22Rv1 (cell line): Measurements from ENCODE around the gene SMAD5.

Experiments used
- H3K27ac ChIP-seq: fragments of 450-650 bp; 2 replicates; pipeline ENCODE4 v1.5.1; 2017
- CTCF ChIP-seq: fragments of 450-650 bp; IDR thresholded peaks from 2 replicates; pipeline ENCODE4 v1.5.1; 2017; ENCODE audit warnings: mild to moderate bottlenecking
- ZFX ChIP-seq: fragments of 450-650 bp; IDR thresholded peaks from 2 replicates; pipeline ENCODE4 v1.6.1; 2017; ENCODE audit warnings: antibody characterized with exemption, borderline replicate concordance

Gene SMAD5

GRCh38 chr5:136190904-136191303, 58.3 kb downstream of the SMAD5 start:
- no peak overlapping the region for H3K27ac ChIP-seq
- TF ChIP-seq ZFX (no peak), CTCF (no peak)

- H3K27ac ChIP-seq = no peak overlapping the region
- TF ChIP-seq CTCF (no peak), ZFX (no peak)
Measured at GRCh38 chr5:136191304-136192014, 58.8 kb downstream of the SMAD5 start.

- TF ChIP-seq CTCF = no peak
- TF ChIP-seq ZFX = no peak
- no peak overlapping the region for H3K27ac ChIP-seq
Measured at GRCh38 chr5:136192015-136192525, 59.4 kb downstream of the SMAD5 start.

- TF ChIP-seq ZFX = no peak
- no peak for TF ChIP-seq CTCF
- H3K27ac ChIP-seq = no peak within 1 kb of the TSS
Measured at GRCh38 chr5:136192526-136193321, 60.1 kb downstream of the SMAD5 start, which contains the start of gene SMIM32. SMIM32 (minus strand) TSS chr5:136193162; CDS start chr5:136192524, 638 bp downstream.

- no peak overlapping the region for H3K27ac ChIP-seq
- TF ChIP-seq ZFX = no peak
- TF ChIP-seq CTCF = no peak
Measured at GRCh38 chr5:136193322-136193935, 60.8 kb downstream of the SMAD5 start.

- no peak for TF ChIP-seq CTCF
- TF ChIP-seq ZFX = no peak
Measured at GRCh38 chr5:136194576-136194975, 61.9 kb downstream of the SMAD5 start.

More at GRCh38 chr5:136194576-136194975, 61.9 kb downstream of the SMAD5 start:
- H3K27ac ChIP-seq = no peak overlapping the region
